Sigmoid colon (tissue), 7 donors: ENCODE results near the gene GPR42. TPM values are rescaled to one million over a fixed set of nuclear protein-coding genes. Genes with fewer than 3 reads are reported as not detected.

Experiments
- DNase-seq: peaks from one replicate; pipeline ENCODE4 v3.0.0-alpha.2; 2019
- H3K27ac ChIP-seq, 4 donors: fragments of 200-600 bp; sonication (generic); one replicate each; pipeline ENCODE4 v1.5.1; 2016 to 2019; ENCODE audit warnings: mild to moderate bottlenecking in 1 of 4
- H3K27me3 ChIP-seq, 3 donors: fragments of 200-600 bp; sonication (generic); one replicate each; pipeline ENCODE4 v1.5.1; 2019; ENCODE audit warnings: mild to moderate bottlenecking in 1 of 3
- H3K36me3 ChIP-seq, 4 donors: fragments of 200-600 bp; sonication (generic); one replicate each; pipeline ENCODE4 v1.5.1; 2016 to 2019
- H3K4me1 ChIP-seq, 4 donors: fragments of 200-600 bp; sonication (generic); one replicate each; pipeline ENCODE4 v1.5.1; 2017 to 2019
- H3K4me3 ChIP-seq, 4 donors: fragments of 200-600 bp; sonication (generic); one replicate each; pipeline ENCODE4 v1.5.1; 2017 to 2019; ENCODE audit warnings: mild to moderate bottlenecking in 2 of 4, moderate library complexity in 1 of 4
- H3K9me3 ChIP-seq, 4 donors: fragments of 200-600 bp in 3 of 4; sonication (generic) in 3 of 4; one replicate each; pipeline versions ENCODE4 v1.5.1 to v1.6.1; 2013 to 2019
- CTCF ChIP-seq, 4 experiments: fragments of 450-650 bp in 3 of 4; fragments of 200-600 bp in 1 of 4; IDR thresholded peaks; one replicate each; pipeline ENCODE4 v1.5.1; 2016 to 2019; ENCODE audit warnings: antibody characterized with exemption in 4 of 4, mild to moderate bottlenecking in 3 of 4, moderate library complexity in 2 of 4
- EP300 ChIP-seq, 4 donors: sonication (generic); formaldehyde crosslinking; IDR thresholded peaks; one replicate each; pipeline ENCODE4 v1.6.1; 2017; ENCODE audit warnings: antibody characterized with exemption in 4 of 4
- POLR2A ChIP-seq, 2 donors: fragments of 450-650 bp; IDR thresholded peaks; one replicate each; pipeline ENCODE4 v1.6.1; 2016; ENCODE audit warnings: antibody characterized with exemption in 2 of 2, mild to moderate bottlenecking in 2 of 2, moderate library complexity in 2 of 2
- POLR2AphosphoS5 ChIP-seq, 4 donors: sonication (generic); formaldehyde crosslinking; IDR thresholded peaks; one replicate each; pipeline ENCODE4 v1.6.1; 2017; ENCODE audit warnings: antibody characterized with exemption in 4 of 4
- WGBS, 2 donors: extraction: QIAGEN DNeasy Blood & Tissue Kit; methylation state at CpG; one replicate each; pipeline ENCODE4 v1.1.7; 2013; 5-methylcytosine and 5-hydroxymethylcytosine counted together
- intact Hi-C: fragments of 100-400 bp; cut with DNase I; formaldehyde crosslinking; loops from one replicate; pipeline ENCODE4 v1.15.1; 2023
- polyA plus RNA-seq, 3 donors: library from polyadenylated mRNA; stranded (reverse); fragments of 200-250 nt; gene quantifications; one replicate each; pipeline ENCODE4 v1.2.3, GENCODE V29; 2013
- total RNA-seq, 4 donors: library from RNA; depleted of rRNA; stranded (reverse); fragments of >200 nt; gene quantifications; one replicate each; pipeline ENCODE4 v1.1.0, GENCODE V29; 2016
- donor health status: healthy with polysubstance abuse.
- donor health status: Bipolar disorder and iron deficiency.
- donor health status: healthy.

Gene GPR42
- total and polyA plus RNA-seq, 7 donors = 0.17 to 0.83 (median 0.31) TPM; not detected in 3

- Histone ChIP-seq H3K4me3 (no peak overlapping the region), H3K9me3 (no peaks in the 10 kb centered on the region), H3K27ac (no peak overlapping the region), H3K4me1 (peaks cover 0 to under 1% (median 0%) of the 10 kb centered on the region in 4 donors), H3K27me3 (peaks cover 0 to 7% (median 0%) of the 10 kb centered on the region in 3 donors), H3K36me3 (no peaks in the 10 kb centered on the region)
- DNase-seq = peak; percentile 81
- 37 to 39% methylated on average over 32 of the region's 32 CpGs for WGBS, 2 donors
- TF ChIP-seq POLR2AphosphoS5 (IDR thresholded peaks at IDR 0.05) (peak in 1 of 4 donors; percentile 6), POLR2A (IDR thresholded peaks at IDR 0.05) (no peak), CTCF (IDR thresholded peaks at IDR 0.05) (peak; percentile 21 to 65 (median 63))
- intact Hi-C loops = loop anchor here (1.0 to 10.0 kb wide), 2 partner anchors 112 to 143 kb away; no protein-coding TSS in a partner anchor
Measured at GRCh38 chr19:35352448-35353304, 18.2 kb upstream of the GPR42 start.

DNA sequence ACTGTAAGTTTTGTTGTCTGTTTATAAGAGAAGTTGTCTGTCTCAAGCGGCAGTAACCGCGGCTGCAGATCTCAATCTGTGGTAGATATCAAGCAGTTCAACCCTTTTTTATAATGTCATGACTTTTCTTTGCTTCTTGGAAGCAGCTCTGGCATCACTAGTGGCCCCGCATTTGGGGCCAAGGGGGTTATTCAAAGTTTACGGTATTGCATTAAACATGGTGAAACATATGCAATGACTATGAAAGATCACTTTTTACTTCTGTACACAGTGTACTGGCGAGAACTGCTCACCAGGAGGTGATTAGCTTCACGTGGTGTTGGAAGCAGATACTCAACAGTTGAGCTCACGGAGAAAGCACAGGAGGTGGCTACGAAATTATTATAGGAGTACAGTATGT is 17.2 kb upstream of the GPR42 start:
- peak; percentile 17 for DNase-seq
- H3K4me3 ChIP-seq = no peak overlapping the region
- H3K4me1 ChIP-seq = peaks cover 0 to 7% (median 0%) of the 10 kb centered on the region in 4 donors
- H3K9me3 ChIP-seq = no peaks in the 10 kb centered on the region
- H3K36me3 ChIP-seq = no peaks in the 10 kb centered on the region
- peaks cover 0 to 7% (median 0%) of the 10 kb centered on the region in 3 donors for H3K27me3 ChIP-seq
- 62 to 76% methylated on average over 9 of the region's 9 CpGs for WGBS, 2 donors
- intact Hi-C loops = loop anchor here (10.0 kb wide), 1 partner anchor 111 kb away; no protein-coding TSS in a partner anchor
- no peak overlapping the region for H3K27ac ChIP-seq
- no peak for TF ChIP-seq CTCF (IDR thresholded peaks at IDR 0.05)
- TF ChIP-seq POLR2AphosphoS5 (IDR thresholded peaks at IDR 0.05) = no peak
- TF ChIP-seq POLR2A (IDR thresholded peaks at IDR 0.05) = no peak
- no peak for TF ChIP-seq EP300 (IDR thresholded peaks at IDR 0.05)

- 76 to 86% methylated on average over 8 of the region's 8 CpGs for WGBS, 2 donors
- Histone ChIP-seq H3K36me3 (no peaks in the 10 kb centered on the region), H3K9me3 (no peaks in the 10 kb centered on the region), H3K4me3 (no peak overlapping the region), H3K27ac (no peak overlapping the region), H3K4me1 (peaks cover 0 to 7% (median 0%) of the 10 kb centered on the region in 4 donors), H3K27me3 (peaks cover 0 to 1% (median 0%) of the 10 kb centered on the region in 3 donors)
- no peak for TF ChIP-seq EP300 (IDR thresholded peaks at IDR 0.05)
- no peak for TF ChIP-seq POLR2AphosphoS5 (IDR thresholded peaks at IDR 0.05)
- TF ChIP-seq CTCF (IDR thresholded peaks at IDR 0.05) = no peak
- no peak for TF ChIP-seq POLR2A (IDR thresholded peaks at IDR 0.05)
- DNase-seq = peak; percentile 14
- intact Hi-C loops = loop anchor here (10.0 kb wide), 1 partner anchor 110 kb away; no protein-coding TSS in a partner anchor
Measured at GRCh38 chr19:35354898-35355297, 16.0 kb upstream of the GPR42 start.

GRCh38 chr19:35355791-35356460 is 14.9 kb upstream of the GPR42 start:
- intact Hi-C loops = loop anchor here (10.0 kb wide), 1 partner anchor 109 kb away; no protein-coding TSS in a partner anchor
- WGBS, 2 donors = 46 to 66% methylated on average over 6 of the region's 6 CpGs
- TF ChIP-seq CTCF (IDR thresholded peaks at IDR 0.05) (no peak), EP300 (IDR thresholded peaks at IDR 0.05) (no peak), POLR2A (IDR thresholded peaks at IDR 0.05) (no peak), POLR2AphosphoS5 (IDR thresholded peaks at IDR 0.05) (no peak)
- H3K9me3 ChIP-seq = no peaks in the 10 kb centered on the region
- peaks cover 0 to 7% (median 0%) of the 10 kb centered on the region in 4 donors for H3K4me1 ChIP-seq
- no peaks in the 10 kb centered on the region for H3K27me3 ChIP-seq
- H3K27ac ChIP-seq = no peak overlapping the region
- no peak overlapping the region for H3K4me3 ChIP-seq
- peak; percentile 45 for DNase-seq
- H3K36me3 ChIP-seq = no peaks in the 10 kb centered on the region
